Hepatocyte (in vitro differentiated cells): ENCODE measurements around the gene LDB3.

Experiments
- CTCF ChIP-seq: fragments of 200-600 bp; sonication (generic); IDR thresholded peaks from 2 replicates; pipeline ENCODE4 v1.5.1; 2016; ENCODE audit warnings: antibody characterized with exemption, mild to moderate bottlenecking; ENCODE audit not compliant: poor library complexity
- EZH2phosphoT487 ChIP-seq: fragments of 200-600 bp; sonication (generic); IDR thresholded peaks from one replicate; pipeline ENCODE4 v1.6.1; 2018; ENCODE audit warnings: antibody characterized with exemption, mild to moderate bottlenecking, low read depth, moderate library complexity; ENCODE audit not compliant: unreplicated experiment, severe bottlenecking

- TF ChIP-seq CTCF (no peak), EZH2phosphoT487 (no peak)
Observed at GRCh38 chr10:86730227-86730626, 61.9 kb downstream of the LDB3 start.
